ENCODE measurements around the gene EEA1. TPM values are rescaled to one million over a fixed set of nuclear protein-coding genes. Genes with fewer than 3 reads are reported as not detected.

EEA1 gene
- total and polyA plus RNA-seq, 2 of the 8 experiments (the other 6 are each of a cell fraction or from before 2014, with no cell fraction given), result 1.0 to 18.8 TPM

- no peak overlapping the region for H3K4ac ChIP-seq (replicated peaks; ENCODE audit: insufficient read length, low read depth, low read length)
- no peak overlapping the region for H3K23ac ChIP-seq (ENCODE audit: insufficient read length)
- H2AK5ac ChIP-seq (ENCODE audit: low read depth, low read length), result no peak overlapping the region
- ChIA-PET POLR2A (ENCODE audit: partially characterized antibody) (no interaction called here), CTCF (ENCODE audit: partially characterized antibody) (no interaction called here)
- H4K20me1 ChIP-seq (replicated peaks in 1 of 2; ENCODE audit: control insufficient read depth in 1 of 2, insufficient read depth in 2 of 2, low read length in 2 of 2), result no peaks in the 10 kb centered on the region
- H3K56ac ChIP-seq (replicated peaks; ENCODE audit: insufficient read length, low read depth, low read length), result no peak overlapping the region
- H3K4me1 ChIP-seq (replicated peaks in 1 of 4; ENCODE audit: control insufficient read depth in 3 of 4, insufficient read depth in 4 of 4, low read length in 3 of 4), result no peaks in the 10 kb centered on the region
- no peak overlapping the region for H3K14ac ChIP-seq (ENCODE audit: insufficient read length)
- H3K9me3 ChIP-seq (ENCODE audit: insufficient read depth in 2 of 2, low read depth in 1 of 2, low read length in 1 of 2), result 0 out of 4 replicates have a peak, but pooled peaks cover 0 to under 1% of the 10 kb centered on the region in 2 experiments
- no peaks in the 10 kb centered on the region for H3K79me2 ChIP-seq (ENCODE audit: control insufficient read depth in 1 of 2, insufficient read depth in 2 of 2, low read length in 2 of 2)
- H4K91ac ChIP-seq (replicated peaks; ENCODE audit: insufficient read length, low read length), result no peak overlapping the region
- no peak overlapping the region for H3K9ac ChIP-seq (replicated peaks in 1 of 4; ENCODE audit: extremely low read depth in 1 of 4, low read depth in 3 of 4, low read length in 3 of 4)
- 81% methylated on average over 7 of the region's 7 CpGs; no CpG with 5 or more reads in 1 of the 2 experiments for WGBS, 2 experiments (ENCODE audit: extremely low coverage in 1 of 2, insufficient coverage in 1 of 2, insufficient read length in 1 of 2, insufficient replicate concordance in 2 of 2, low coverage in 1 of 2, low lambda C conversion rate in 2 of 2, missing lambda C conversion rate in 1 of 2)
- H2BK20ac ChIP-seq (ENCODE audit: low read length), result no peak overlapping the region
- no peak overlapping the region for H4K8ac ChIP-seq (ENCODE audit: extremely low read depth, insufficient read depth, low read length)
- DNase-seq (ENCODE audit: low read depth in 1 of 2, low spot score in 2 of 2) (no peak), FAIRE-seq (no peak)
- no peak overlapping the region for H4K5ac ChIP-seq (ENCODE audit: insufficient read length, low read depth, low read length)
- TF ChIP-seq NANOG (IDR thresholded peaks at IDR 0.05; ENCODE audit: insufficient read depth, low read depth, low read length, poor library complexity, severe bottlenecking), result no peak
- no peaks in the 10 kb centered on the region for H3K27me3 ChIP-seq (replicated peaks in 1 of 4; ENCODE audit: control insufficient read depth in 3 of 4, extremely low read depth in 1 of 4, insufficient read depth in 3 of 4, low read length in 3 of 4)
- no peak overlapping the region for H2BK120ac ChIP-seq (replicated peaks; ENCODE audit: low read depth, low read length)
- no peak overlapping the region for H3K18ac ChIP-seq (ENCODE audit: extremely low read depth, low read length)
- H3K36me3 ChIP-seq (ENCODE audit: control insufficient read depth in 2 of 4, insufficient read depth in 4 of 4, low read length in 3 of 4), result no peaks in the 10 kb centered on the region
- no peaks in the 10 kb centered on the region for H3K23me2 ChIP-seq (ENCODE audit: low read depth, low read length)
- no peak overlapping the region for H3K27ac ChIP-seq (ENCODE audit: low read depth, low read length)
- no peaks in the 10 kb centered on the region for H3K79me1 ChIP-seq (ENCODE audit: low read depth, low read length)
- no peak overlapping the region for H2BK15ac ChIP-seq (ENCODE audit: low read length)
- no peak overlapping the region for H3K4me2 ChIP-seq (ENCODE audit: insufficient read depth in 1 of 2, low read depth in 2 of 2, low read length in 2 of 2)
- no peak overlapping the region for H3K4me3 ChIP-seq (ENCODE audit: extremely low read depth in 1 of 4, insufficient read depth in 2 of 4, low read depth in 3 of 4, low read length in 4 of 4)
- H2AFZ ChIP-seq (ENCODE audit: low read length), result no peak overlapping the region
- no peak overlapping the region for H2BK12ac ChIP-seq (ENCODE audit: low read depth, low read length)
- no peak overlapping the region for H2BK5ac ChIP-seq (ENCODE audit: low read depth, low read length)
Observed at GRCh38 chr12:92952394-92952793, 23.3 kb upstream of the EEA1 start.

Data from H1 (cell line).